Motor neuron (in vitro differentiated cells): ENCODE measurements around the gene TCEANC2. TPM values are rescaled to one million over a fixed set of nuclear protein-coding genes. Genes with fewer than 3 reads are reported as not detected.
"Not testable (repeated sequence)": the region's sequence is repeated elsewhere in the genome, so short reads cannot be mapped to it uniquely, and the experiment has no call there.

Experiments
- ATAC-seq, 8 experiments: fragments of 200-7000 bp; cut with Tn5 transposase; replicated peaks in 6 of 8; 2 replicates each; pipeline ENCODE4 v1.8.0; 2021; ENCODE audit warnings: mild to moderate bottlenecking in 8 of 8, moderate library complexity in 8 of 8
- H3K27ac ChIP-seq, 2 donors: fragments of 250-450 bp; sonication (Bioruptor Pico); 2 replicates each; pipeline ENCODE4 v1.9.0; 2021; ENCODE audit warnings: antibody characterized with exemption in 2 of 2, mild to moderate bottlenecking in 2 of 2, moderate library complexity in 1 of 2
- H3K4me1 ChIP-seq, 2 donors: fragments of 250-450 bp; sonication (Bioruptor Pico); replicated peaks in 1 of 2; 2 replicates each; pipeline ENCODE4 v1.6.1; 2021; ENCODE audit warnings: antibody characterized with exemption in 2 of 2, mild to moderate bottlenecking in 2 of 2, moderate library complexity in 1 of 2
- H3K4me3 ChIP-seq, 5 donors: fragments of 250-450 bp; sonication (Bioruptor Pico); 2 replicates each; pipeline ENCODE4 v1.9.0; 2021; ENCODE audit warnings: antibody characterized with exemption in 5 of 5, mild to moderate bottlenecking in 5 of 5, moderate library complexity in 4 of 5
- WGBS, 10 experiments: fragments of 450-650 bp; shearing (Covaris generic); methylation state at CpG; one replicate each; pipeline ENCODE4 v1.0.0; 2022; 5-methylcytosine and 5-hydroxymethylcytosine counted together
- in situ Hi-C, 9 experiments: fragments of 400-800 bp; cut with MboI; loops; one replicate each; pipeline ENCODE4 v1.15.0; 2021; ENCODE audit warnings: low sequenced_read_pairs in 9 of 9, low pct_unique_long_range_greater_than_20kb in 2 of 9; ENCODE audit not compliant: unreplicated experiment in 9 of 9
- total RNA-seq, 8 experiments: library from RNA; unstranded; fragments of 300-600 nt; gene quantifications; 2 replicates each; pipeline versions ENCODE4 v1.2.3 to v1.2.4, GENCODE V29; 2022

The TCEANC2 gene
- total RNA-seq, 8 experiments from 2014 or later, result 3.0 to 10.1 (median 7.4) TPM

- in situ Hi-C loops, result no loop called here
- WGBS, 10 experiments, result 20 to 90% (median 74%) methylated on average over 1 to 5 of the region's 8 CpGs; no CpG with 5 or more reads in 6 of the 10 experiments
- no peak for ATAC-seq
Measured at GRCh38 chr1:54013393-54014008, 39.9 kb upstream of the TCEANC2 start.

GRCh38 chr1:54014009-54014629, 39.3 kb upstream of the TCEANC2 start:
- Histone ChIP-seq H3K4me1 (no peaks in the 10 kb centered on the region), H3K27ac (no peak overlapping the region), H3K4me3 (no peak overlapping the region)
- WGBS, 10 experiments, result 36 to 76% (median 50%) methylated on average over 2 to 6 of the region's 17 CpGs; no CpG with 5 or more reads in 7 of the 10 experiments
- in situ Hi-C loops, result no loop called here
- peak in 4 of 8 experiments; percentile 38 to 44 (median 40) for ATAC-seq

More at GRCh38 chr1:54013393-54014008, 39.9 kb upstream of the TCEANC2 start:
- Histone ChIP-seq H3K4me1 (no peaks in the 10 kb centered on the region), H3K27ac (no peak overlapping the region), H3K4me3 (no peak overlapping the region)

DNA sequence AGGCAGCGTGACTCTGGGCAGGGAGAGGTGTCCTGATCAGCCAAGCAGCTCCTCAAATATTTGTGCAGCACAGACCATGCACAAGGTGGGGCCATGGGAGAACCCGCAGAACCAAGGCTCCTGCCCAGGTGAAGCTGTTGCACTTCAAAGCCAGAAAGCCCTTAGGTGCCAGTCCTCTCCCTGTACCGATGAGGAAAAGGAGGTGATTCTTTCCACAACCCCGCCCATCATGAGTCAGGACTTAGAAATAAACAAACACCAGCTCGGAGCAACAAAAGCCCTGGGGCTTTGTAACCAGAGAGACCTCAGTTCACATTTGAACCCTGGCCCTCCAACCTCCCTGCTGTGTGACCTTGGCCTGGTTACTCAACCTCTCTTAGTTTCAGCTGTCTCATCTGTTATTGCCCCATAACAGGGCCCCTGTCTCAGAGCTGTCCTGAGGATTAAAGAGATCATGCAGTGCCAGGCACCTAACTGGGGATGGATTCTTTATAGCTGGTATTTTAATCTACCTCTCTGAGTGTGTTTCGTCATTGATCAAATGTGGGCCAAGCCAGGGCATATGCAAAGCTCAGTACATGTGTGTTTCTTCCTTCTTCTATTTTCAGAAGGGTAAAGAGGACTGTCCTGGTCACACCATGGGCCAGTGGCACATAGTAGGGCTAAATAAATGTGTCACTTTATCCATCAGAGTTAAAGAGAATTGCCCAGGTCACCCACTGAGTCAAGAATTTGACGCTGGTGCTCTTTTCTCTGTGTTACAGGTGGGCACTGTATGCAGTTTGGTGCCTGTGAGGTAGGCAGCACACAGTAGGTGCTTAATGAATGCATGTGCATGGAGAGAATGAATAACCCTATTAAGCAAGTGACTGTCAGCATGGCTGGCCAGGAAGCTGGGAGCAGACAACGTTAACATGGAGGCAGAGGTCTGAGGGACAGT, 36.8 kb upstream of the TCEANC2 start:
- H3K4me1 ChIP-seq, result no peaks in the 10 kb centered on the region
- ATAC-seq, result peak in 3 of 8 experiments; percentile 65 to 84 (median 80)
- in situ Hi-C loops, result no loop called here
- no peak overlapping the region for H3K27ac ChIP-seq
- 0 to 100% (median 63%) methylated on average over 1 to 8 of the region's 8 CpGs for WGBS, 10 experiments
- no peak overlapping the region for H3K4me3 ChIP-seq

GRCh38 chr1:54017979-54018378, 35.4 kb upstream of the TCEANC2 start, which contains the start of gene LDLRAD1:
Gene LDLRAD1 (minus strand): TSS chr1:54018186. CDS start chr1:54018112, 74 bp downstream.
- peak in 4 of 8 experiments; percentile 33 to 75 (median 41) for ATAC-seq
- H3K4me3 ChIP-seq, result no peak within 1 kb of the TSS
- in situ Hi-C loops, result no loop called here
- 10 to 58% (median 36%) methylated on average over 1 to 6 of the region's 6 CpGs; no CpG with 5 or more reads in 4 of the 10 experiments for WGBS, 10 experiments
- no peaks in the 10 kb centered on the region for H3K4me1 ChIP-seq
- H3K27ac ChIP-seq, result no peak within 1 kb of the TSS

GRCh38 chr1:54018635-54019034, 34.8 kb upstream of the TCEANC2 start:
- H3K27ac ChIP-seq, result no peak overlapping the region
- H3K4me3 ChIP-seq, result no peak overlapping the region
- in situ Hi-C loops, result no loop called here
- 0 to 100% (median 62%) methylated on average over 1 to 5 of the region's 5 CpGs; no CpG with 5 or more reads in 2 of the 10 experiments for WGBS, 10 experiments
- H3K4me1 ChIP-seq, result no peaks in the 10 kb centered on the region
- no peak for ATAC-seq

DNA sequence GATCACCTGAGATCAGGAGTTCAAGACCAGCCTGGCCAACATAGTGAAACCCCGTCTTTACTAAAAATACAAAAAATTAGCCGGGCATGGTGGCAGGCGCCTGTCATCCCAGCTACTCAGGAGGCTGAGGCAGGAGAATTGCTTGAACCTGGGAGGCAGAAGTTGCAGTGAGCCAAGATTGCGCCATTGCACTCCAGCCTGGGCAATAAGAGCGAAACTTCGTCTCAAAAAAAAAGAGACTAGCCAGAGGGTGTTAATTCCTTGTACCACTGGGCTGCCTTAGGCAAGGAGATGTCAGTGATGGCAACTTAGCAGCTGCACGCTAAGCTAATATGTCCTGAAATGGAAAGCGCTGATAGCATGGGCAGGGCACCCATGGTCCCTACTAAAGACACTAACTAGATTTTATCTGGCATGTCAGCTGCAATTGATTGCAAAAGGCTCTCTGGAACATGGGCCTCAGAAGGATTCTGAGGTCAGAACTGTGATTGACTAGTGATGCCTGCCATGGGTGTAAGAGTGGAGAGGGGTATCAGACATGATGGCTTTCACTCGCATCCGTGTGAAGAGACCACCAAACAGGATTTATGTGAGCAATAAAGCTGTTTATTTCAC, 33.7 kb upstream of the TCEANC2 start:
- H3K27ac ChIP-seq, ATAC-seq, in situ Hi-C loops, H3K4me3 ChIP-seq, H3K4me1 ChIP-seq: not testable (repeated sequence)
- WGBS, 10 experiments, result 50 to 100% (median 90%) methylated on average over 2 to 8 of the region's 10 CpGs; no CpG with 5 or more reads in 2 of the 10 experiments

DNA sequence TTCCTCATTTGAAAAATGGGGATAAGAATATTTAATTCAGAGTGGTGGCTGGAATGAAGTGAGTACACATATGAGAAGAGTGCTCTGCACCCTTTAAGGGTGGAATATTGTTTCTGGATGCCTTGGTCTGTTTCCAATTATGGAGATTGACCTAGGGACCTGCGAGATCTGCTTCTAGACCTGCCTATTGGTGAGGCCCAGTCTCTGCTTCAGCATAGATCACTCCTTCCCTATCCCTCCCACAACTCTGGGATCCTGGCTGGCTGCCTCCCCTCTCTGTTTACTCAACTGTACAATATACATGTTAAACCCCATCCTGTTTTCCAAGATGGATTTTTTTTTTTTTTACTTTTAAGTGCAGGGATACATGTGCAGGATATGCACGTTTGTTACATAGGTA, 29.1 kb upstream of the TCEANC2 start:
- in situ Hi-C loops, result no loop called here
- ATAC-seq, result peak in 3 of 8 experiments; percentile 94 to 95 (median 95)

DNA sequence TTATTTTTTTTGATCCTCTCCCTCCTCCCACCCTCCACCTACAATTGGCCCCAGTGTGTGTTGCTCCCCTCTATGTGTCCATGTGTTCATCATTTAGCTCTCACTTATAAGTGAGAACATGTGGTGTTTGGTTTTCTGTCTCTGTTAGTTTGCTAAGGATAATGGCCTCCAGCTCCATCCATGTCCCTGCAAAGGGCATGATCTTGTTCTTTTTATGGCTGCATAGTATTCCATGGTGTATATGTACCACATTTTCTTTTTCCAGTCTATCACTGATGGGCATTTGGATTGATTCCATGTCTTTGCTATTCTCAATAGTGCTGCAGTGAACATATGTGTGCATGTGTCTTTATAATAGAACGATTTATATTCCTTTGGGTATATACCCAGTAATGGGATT, 28.6 kb upstream of the TCEANC2 start:
- H3K27ac ChIP-seq, in situ Hi-C loops, H3K4me1 ChIP-seq, H3K4me3 ChIP-seq, ATAC-seq: not testable (repeated sequence)
- 33 to 100% (median 81%) methylated on average over 1 of the region's 1 CpG; no CpG with 5 or more reads in 2 of the 10 experiments for WGBS, 10 experiments

More for the DNA sequence above, 29.1 kb upstream of the TCEANC2 start:
- H3K27ac ChIP-seq, result no peak overlapping the region
- H3K4me3 ChIP-seq, result no peak overlapping the region
- H3K4me1 ChIP-seq, result no peaks in the 10 kb centered on the region
- WGBS, 10 experiments, result 0 to 100% (median 86%) methylated on average over 1 to 2 of the region's 2 CpGs; no CpG with 5 or more reads in 1 of the 10 experiments

DNA sequence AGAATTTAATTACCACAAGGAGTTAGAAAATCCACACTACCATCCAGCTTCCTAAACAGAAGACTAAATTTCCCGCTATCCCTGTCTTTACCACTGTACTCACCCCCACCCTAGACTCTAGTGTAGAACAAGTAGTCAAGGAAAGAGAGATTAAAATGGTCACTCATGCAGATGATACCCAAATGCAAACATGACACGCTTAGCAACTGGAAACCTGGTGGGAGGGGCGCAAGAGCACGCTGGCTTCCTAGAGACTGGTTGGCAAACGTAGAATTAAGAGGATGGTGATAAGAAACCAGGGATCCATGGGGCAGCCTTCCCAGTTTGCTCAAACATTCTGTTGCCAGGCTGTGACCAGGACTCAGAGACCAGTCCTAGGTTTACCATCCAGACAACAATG, 25.6 kb upstream of the TCEANC2 start:
- in situ Hi-C loops, result no loop called here
- Histone ChIP-seq H3K4me1 (no peaks in the 10 kb centered on the region), H3K27ac (no peak overlapping the region), H3K4me3 (no peak overlapping the region)
- ATAC-seq, result peak in 2 of 8 experiments; percentile 17 to 93
- 87 to 100% (median 90%) methylated on average over 1 to 5 of the region's 5 CpGs; no CpG with 5 or more reads in 2 of the 10 experiments for WGBS, 10 experiments

DNA sequence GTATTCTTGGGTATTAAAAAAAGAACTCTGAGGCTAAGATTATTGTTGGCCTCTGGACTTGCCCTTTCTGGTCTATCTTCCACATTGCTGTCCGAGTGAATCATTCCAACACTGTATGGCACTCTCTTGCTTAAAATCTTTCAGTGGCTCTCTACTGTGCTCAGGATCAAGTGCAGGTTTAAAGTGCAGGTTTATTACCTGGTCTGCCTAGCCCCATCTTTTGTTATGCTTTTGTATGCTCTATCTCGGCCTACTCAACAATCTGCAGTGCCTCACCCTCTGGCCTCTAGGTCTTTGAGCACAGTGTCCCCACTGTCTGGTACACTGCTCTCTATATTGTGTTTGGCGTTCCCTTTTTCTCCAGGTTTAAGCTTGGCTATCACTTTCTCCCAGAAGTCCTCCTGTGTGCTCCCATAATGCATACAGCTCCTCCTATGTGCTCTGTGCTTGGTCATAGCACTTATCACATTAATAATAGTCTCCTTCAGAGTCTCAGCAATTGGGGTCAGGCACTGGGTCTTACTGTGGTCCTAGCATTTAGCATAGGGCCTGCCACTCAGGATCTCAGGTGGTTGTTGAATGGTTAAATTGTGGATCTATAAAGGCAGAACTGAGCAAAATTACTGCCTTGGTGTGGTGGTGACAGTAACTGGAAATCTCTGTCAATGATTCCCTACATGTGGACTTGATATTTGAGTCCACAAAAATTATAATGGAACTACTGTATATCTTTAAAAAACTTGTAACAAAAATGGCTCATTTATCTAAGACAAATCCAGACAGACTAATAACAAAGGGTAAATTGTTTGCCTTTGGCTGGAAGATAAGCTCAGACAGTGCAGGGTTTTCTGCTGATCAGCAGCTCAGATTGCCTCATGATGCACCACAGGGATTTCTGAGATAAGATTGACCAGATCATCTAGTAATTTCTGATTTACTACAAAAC, 24.8 kb upstream of the TCEANC2 start:
- Histone ChIP-seq H3K27ac (no peak overlapping the region), H3K4me3 (no peak overlapping the region), H3K4me1 (no peaks in the 10 kb centered on the region)
- 33 to 100% (median 81%) methylated on average over 1 to 3 of the region's 3 CpGs; no CpG with 5 or more reads in 3 of the 10 experiments for WGBS, 10 experiments
- in situ Hi-C loops, result no loop called here
- ATAC-seq, result peak in 1 of 8 experiments; percentile 38

DNA sequence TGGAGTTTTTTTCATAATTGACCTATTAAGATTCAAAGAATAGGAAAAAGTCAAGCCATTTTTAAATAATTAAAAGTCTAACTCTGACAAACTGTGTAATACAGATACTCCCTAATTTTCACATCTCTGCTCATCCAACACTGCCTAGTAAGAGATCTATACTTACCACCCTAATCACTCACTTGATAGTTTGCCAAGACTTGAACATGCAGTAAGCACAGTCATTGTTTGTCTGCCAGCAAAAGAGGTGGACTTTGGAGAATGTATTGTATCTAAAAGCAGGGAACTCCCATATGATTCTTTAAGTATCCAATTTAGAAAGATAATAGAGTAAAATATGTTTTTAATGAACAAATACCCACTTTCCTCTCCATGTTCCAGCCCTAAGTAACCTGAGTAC, 15.9 kb upstream of the TCEANC2 start:
- no peaks in the 10 kb centered on the region for H3K4me1 ChIP-seq
- H3K4me3 ChIP-seq, result no peak overlapping the region
- in situ Hi-C loops, result no loop called here
- peak in 2 of 8 experiments; percentile 18 to 27 for ATAC-seq
- no peak overlapping the region for H3K27ac ChIP-seq

DNA sequence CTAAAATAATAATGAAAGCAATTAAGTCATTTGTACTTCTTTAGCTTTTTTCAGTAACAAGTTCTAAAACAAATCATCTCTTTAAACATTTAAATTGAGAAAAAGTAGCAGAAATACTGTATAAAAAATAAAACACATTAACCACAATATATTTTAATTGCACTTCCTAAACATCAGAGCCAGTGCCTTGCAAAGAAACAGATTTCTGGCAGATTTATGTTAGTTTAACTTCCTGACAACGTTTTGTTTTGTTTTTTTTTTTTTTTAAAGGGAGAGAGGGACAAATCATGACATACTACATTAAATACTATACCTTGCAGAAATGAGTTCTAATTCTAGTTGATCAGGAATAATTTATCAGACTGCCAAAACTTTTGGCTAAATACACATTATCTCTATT, 11.6 kb upstream of the TCEANC2 start:
- Histone ChIP-seq H3K27ac (no peak overlapping the region), H3K4me1 (no peaks in the 10 kb centered on the region), H3K4me3 (no peak overlapping the region)
- 0 to 75% (median 38%) methylated on average over 1 of the region's 1 CpG; no CpG with 5 or more reads in 1 of the 10 experiments for WGBS, 10 experiments
- no peak for ATAC-seq
- in situ Hi-C loops, result no loop called here
